Muscle layer of colon (tissue), 2 donors: ENCODE measurements around the gene SPAG7.
"Not testable (repeated sequence)": the region's sequence is repeated elsewhere in the genome, so short reads cannot be mapped to it uniquely, and the experiment has no call there.

Experiments
- H3K27ac ChIP-seq: one replicate; pipeline ENCODE4 v1.7.0; 2013; ENCODE audit warnings: low read depth, mild to moderate bottlenecking, low read length, moderate library complexity
- H3K27me3 ChIP-seq, 2 donors: one replicate each; pipeline ENCODE4 v1.7.0; 2013; ENCODE audit warnings: low read length in 2 of 2, mild to moderate bottlenecking in 2 of 2; ENCODE audit not compliant: insufficient read depth in 2 of 2, control insufficient read depth in 1 of 2
- H3K36me3 ChIP-seq: one replicate; pipeline ENCODE4 v1.7.0; 2013; ENCODE audit warnings: mild to moderate bottlenecking, low read length; ENCODE audit not compliant: insufficient read depth
- H3K4me1 ChIP-seq: one replicate; pipeline ENCODE4 v1.7.0; 2013; ENCODE audit warnings: mild to moderate bottlenecking, low read length; ENCODE audit not compliant: insufficient read depth
- H3K4me3 ChIP-seq, 2 donors: one replicate each; pipeline ENCODE4 v1.7.0; 2013; ENCODE audit warnings: low read length in 2 of 2, low read depth in 1 of 2, mild to moderate bottlenecking in 1 of 2, moderate library complexity in 1 of 2
- H3K9ac ChIP-seq: one replicate; pipeline ENCODE4 v1.7.0; 2013; ENCODE audit warnings: low read length
- H3K9me3 ChIP-seq: one replicate; pipeline ENCODE4 v1.7.0; 2013; ENCODE audit warnings: mild to moderate bottlenecking, low read length
- donor health status: abdominal sarcoma.
- donor health status: Adenocarcinoma of cecum.

Gene SPAG7

DNA sequence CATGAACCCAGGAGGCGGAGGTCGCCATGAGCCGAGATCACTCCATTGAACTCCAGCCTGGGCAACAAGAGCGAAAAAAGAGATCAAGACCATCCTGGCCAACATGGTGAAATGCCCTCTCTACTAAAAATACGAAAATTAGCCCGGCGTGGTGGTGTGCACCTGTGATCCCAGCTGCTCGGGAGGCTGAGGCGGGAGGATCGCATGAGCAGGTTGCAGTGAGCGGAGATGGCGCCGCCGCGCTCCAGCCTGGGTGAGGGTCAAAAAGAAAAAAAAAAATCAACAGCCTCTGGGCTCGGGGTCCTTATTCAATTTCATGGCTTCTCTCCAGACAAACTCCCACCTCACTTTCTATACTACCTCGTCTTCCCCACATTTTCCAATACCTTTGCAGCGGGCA is 38.7 kb downstream of the SPAG7 start:
- no peaks in the 10 kb centered on the region for H3K36me3 ChIP-seq
- no peaks in the 10 kb centered on the region for H3K9me3 ChIP-seq
- no peak overlapping the region for H3K27ac ChIP-seq
- no peaks in the 10 kb centered on the region for H3K27me3 ChIP-seq
- H3K9ac ChIP-seq: no peak overlapping the region
- peaks cover under 1% of the 10 kb centered on the region for H3K4me1 ChIP-seq
- H3K4me3 ChIP-seq: no peak overlapping the region

DNA sequence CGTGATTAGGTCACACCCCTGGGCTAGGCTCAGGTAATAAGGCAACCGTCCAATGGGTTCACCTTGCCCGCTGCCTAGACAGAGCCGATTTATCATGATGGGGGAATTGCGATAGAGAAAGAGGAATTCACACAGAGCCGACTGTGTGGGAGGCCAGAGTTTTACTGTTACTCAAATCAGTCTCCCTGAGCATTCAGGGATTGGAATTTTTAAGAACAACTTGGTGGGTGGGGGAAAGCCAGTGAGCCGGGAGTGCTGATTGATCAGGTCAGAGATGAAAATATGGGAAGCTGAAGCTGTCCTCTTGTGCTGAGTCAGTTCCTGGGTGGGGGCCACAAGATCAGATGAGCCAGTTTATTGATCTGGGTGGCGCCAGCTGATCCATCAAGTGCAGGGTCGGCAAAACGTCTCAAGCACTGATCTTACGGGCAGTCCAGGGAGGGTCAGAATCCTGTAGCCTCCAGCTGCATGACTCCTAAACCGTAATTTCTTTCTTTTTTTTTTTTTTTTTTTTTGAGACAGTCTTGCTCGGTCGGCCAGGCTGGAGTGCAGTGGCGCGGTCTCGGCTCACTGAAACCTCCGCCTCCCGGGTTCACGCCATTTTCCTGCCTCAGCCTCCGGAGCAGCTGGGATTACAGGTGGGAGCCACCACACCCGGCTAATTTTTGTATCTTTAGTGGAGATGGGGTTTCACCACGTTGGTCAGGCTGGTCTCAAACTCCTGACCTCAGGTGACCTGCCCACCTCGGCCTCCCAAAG is 40.9 kb downstream of the SPAG7 start:
- not testable (repeated sequence) for H3K27me3 ChIP-seq, H3K4me1 ChIP-seq, H3K9me3 ChIP-seq, H3K36me3 ChIP-seq, H3K4me3 ChIP-seq, H3K27ac ChIP-seq, H3K9ac ChIP-seq

DNA sequence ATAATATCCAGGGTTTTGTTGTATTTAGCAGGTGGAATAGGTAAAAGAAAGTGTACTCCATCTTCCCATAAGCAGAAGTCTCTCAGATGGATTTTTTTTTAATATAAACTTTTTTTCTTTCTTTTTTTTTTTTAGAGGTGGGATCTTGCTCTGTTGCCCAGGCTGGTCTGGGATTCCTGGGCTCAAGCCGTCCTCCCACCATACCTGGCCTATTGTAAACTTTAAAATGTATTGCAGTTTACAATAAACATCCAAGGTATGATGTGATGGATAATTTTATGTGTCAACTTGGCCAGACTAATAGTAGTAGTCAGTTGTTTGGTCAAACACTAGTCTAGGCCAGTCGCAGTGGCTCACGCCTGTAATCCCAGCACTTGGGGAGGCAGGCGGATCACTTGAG is 46.3 kb downstream of the SPAG7 start:
- H3K4me3 ChIP-seq: no peak overlapping the region
- H3K36me3 ChIP-seq: no peaks in the 10 kb centered on the region
- no peaks in the 10 kb centered on the region for H3K27me3 ChIP-seq
- H3K27ac ChIP-seq: no peak overlapping the region
- no peaks in the 10 kb centered on the region for H3K9me3 ChIP-seq
- no peak overlapping the region for H3K9ac ChIP-seq
- H3K4me1 ChIP-seq: no peaks in the 10 kb centered on the region

DNA sequence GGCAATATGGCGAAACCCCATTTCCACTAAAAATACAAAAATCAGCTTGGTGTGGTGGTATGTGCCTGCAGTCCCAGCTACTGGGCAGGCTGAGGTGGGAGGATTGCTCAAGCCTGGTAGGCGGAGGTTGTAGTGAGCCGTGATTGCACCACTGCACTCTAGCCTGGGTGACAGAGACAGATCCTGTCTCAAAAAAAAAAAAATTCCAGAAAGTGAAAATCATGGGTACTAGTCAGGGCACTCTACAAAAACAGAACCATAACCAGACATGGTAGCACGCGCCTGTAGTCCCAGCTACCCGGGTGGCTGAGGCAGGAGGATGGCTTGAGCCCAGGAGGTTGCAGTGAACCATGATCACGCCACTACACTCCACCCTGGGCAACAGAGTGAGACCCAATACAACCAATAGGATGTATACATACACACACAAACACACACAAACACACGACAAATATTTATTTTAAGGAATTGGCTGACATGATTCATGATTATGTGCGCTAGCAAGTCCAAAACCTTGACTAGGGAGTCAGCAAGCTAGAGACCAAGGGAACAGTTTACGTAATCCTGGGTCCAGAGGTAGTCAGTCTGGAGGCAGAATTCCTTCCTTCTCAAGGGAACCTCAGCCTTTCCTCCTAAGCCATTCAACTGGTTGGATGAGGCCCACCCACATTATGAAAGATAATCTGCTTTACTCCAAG is 47.1 kb downstream of the SPAG7 start:
- Histone ChIP-seq H3K27me3 (no peaks in the 10 kb centered on the region), H3K9me3 (no peaks in the 10 kb centered on the region), H3K4me1 (no peaks in the 10 kb centered on the region), H3K4me3 (no peak overlapping the region), H3K27ac (no peak overlapping the region), H3K9ac (no peak overlapping the region), H3K36me3 (no peaks in the 10 kb centered on the region)

DNA sequence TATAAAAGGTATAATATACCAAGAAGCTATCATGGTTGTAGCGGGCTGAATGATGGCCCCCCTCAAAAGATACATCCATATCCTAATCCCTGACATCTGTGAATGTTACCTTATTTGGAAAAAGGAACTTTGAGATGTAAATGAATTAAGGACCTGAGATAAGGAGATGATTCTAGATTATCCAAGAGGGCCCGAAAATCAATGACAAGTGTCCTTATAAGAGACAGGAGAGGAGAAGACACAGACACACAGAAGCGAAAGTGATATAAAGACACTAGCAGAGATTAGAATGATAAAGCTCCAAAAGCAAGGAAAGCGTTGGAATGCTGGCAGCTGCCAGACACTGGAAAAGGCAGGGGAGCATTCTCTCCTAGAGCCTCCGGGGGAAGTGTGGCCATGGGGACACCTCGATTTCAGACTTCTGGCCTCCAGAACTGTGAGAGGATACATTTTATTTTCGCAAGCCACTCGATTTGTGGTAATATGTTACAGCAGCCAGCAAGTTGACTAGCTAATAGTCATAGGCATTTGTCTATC is 48.0 kb downstream of the SPAG7 start:
- no peak overlapping the region for H3K27ac ChIP-seq
- H3K9me3 ChIP-seq: no peaks in the 10 kb centered on the region
- no peak overlapping the region for H3K9ac ChIP-seq
- no peaks in the 10 kb centered on the region for H3K36me3 ChIP-seq
- no peaks in the 10 kb centered on the region for H3K27me3 ChIP-seq
- no peak overlapping the region for H3K4me3 ChIP-seq
- no peaks in the 10 kb centered on the region for H3K4me1 ChIP-seq

DNA sequence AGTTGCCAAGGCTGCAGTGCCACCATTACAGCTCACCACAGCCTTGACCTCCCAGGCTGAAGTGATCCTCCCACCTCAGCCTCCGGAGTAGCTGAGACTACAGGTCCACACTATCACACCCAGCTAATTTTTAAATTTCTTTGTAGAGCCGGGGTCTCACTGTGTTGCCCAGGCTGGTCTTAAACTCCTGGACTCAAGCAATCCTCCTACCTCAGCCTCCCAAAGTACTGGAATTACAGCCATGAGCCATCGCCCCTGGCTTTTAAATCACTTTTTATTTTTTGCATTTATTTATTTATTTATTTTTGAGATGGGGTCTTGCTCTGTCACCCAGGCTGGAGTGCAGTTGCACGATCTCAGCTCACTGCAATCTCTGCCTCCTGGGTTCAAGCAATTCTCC is 53.1 kb downstream of the SPAG7 start:
- not testable (repeated sequence) for H3K4me1 ChIP-seq, H3K36me3 ChIP-seq, H3K27ac ChIP-seq, H3K9ac ChIP-seq, H3K27me3 ChIP-seq, H3K4me3 ChIP-seq, H3K9me3 ChIP-seq

DNA sequence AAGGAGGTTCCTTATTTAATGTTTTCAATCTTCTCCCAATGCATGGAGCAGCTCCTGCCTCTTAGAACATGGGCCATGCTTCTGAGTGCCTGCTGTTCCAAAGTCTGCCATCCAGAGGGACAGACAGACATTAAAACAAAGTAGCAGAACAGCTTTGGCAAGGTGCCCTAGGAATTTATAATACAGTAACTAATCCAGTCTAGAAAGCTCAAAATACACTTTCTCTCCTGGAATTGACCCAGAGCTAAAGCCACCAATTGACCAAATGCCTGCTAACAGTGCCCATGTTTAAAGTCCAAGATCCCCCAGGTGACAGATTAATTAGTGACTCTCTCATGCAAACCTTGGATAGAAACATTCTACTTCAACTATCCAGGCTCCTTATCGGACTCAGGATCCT is 53.6 kb downstream of the SPAG7 start:
- H3K27ac ChIP-seq: no peak overlapping the region
- H3K9ac ChIP-seq: no peak overlapping the region
- no peaks in the 10 kb centered on the region for H3K36me3 ChIP-seq
- H3K4me1 ChIP-seq: peaks cover 8% of the 10 kb centered on the region
- H3K4me3 ChIP-seq: no peak overlapping the region
- H3K27me3 ChIP-seq: no peaks in the 10 kb centered on the region
- H3K9me3 ChIP-seq: no peaks in the 10 kb centered on the region
